GM18519 (cell line): ENCODE results near the gene THAP6.
"Not testable (repeated sequence)": the region's sequence is repeated elsewhere in the genome, so short reads cannot be mapped to it uniquely, and the experiment has no call there.

Experiments
- ATAC-seq: cut with Tn5 transposase; IDR thresholded peaks from one replicate; pipeline ENCODE4 v1.9.1; 2021; ENCODE audit warnings: mild to moderate bottlenecking, moderate library complexity; ENCODE audit not compliant: unreplicated experiment, low FRiP score

THAP6 gene

GRCh38 chr4:75514131-75514948, at the start of gene THAP6, which contains the start of gene RCHY1:
Gene THAP6 (plus strand): TSS chr4:75514473. CDS start chr4:75515453, 980 bp downstream.
Gene RCHY1 (minus strand): TSS chr4:75514403. CDS start chr4:75514286, 117 bp downstream.
- peak; percentile 83 for ATAC-seq

GRCh38 chr4:75469896-75470295, 44.4 kb upstream of the THAP6 start:
- no peak for ATAC-seq

GRCh38 chr4:75470738-75471137, 43.5 kb upstream of the THAP6 start:
- no peak for ATAC-seq

GRCh38 chr4:75477201-75477600, 37.1 kb upstream of the THAP6 start:
- no peak for ATAC-seq

- no peak for ATAC-seq
Observed at GRCh38 chr4:75484190-75484589, 30.1 kb upstream of the THAP6 start.

GRCh38 chr4:75490155-75490554, 24.1 kb upstream of the THAP6 start:
- no peak for ATAC-seq

GRCh38 chr4:75494563-75494962, 19.7 kb upstream of the THAP6 start:
- ATAC-seq = no peak

GRCh38 chr4:75495476-75495875, 18.8 kb upstream of the THAP6 start:
- no peak for ATAC-seq

GRCh38 chr4:75496406-75496805, 17.9 kb upstream of the THAP6 start:
- no peak for ATAC-seq

GRCh38 chr4:75497133-75497532, 17.1 kb upstream of the THAP6 start:
- ATAC-seq = no peak

GRCh38 chr4:75498041-75498440, 16.2 kb upstream of the THAP6 start:
- no peak for ATAC-seq

- ATAC-seq = no peak
Observed at GRCh38 chr4:75499900-75500299, 14.4 kb upstream of the THAP6 start.

GRCh38 chr4:75502671-75503070, 11.6 kb upstream of the THAP6 start:
- ATAC-seq = no peak

- no peak for ATAC-seq
Observed at GRCh38 chr4:75505630-75506029, 8.6 kb upstream of the THAP6 start.

- not testable (repeated sequence) for ATAC-seq
Observed at GRCh38 chr4:75509592-75509991, 4.7 kb upstream of the THAP6 start.

GRCh38 chr4:75511841-75512240, 2.4 kb upstream of the THAP6 start:
- no peak for ATAC-seq

GRCh38 chr4:75512386-75513211, 1.7 kb upstream of the THAP6 start:
- no peak for ATAC-seq

GRCh38 chr4:75513526-75514130, 645 bp upstream of the THAP6 start:
- no peak for ATAC-seq

GRCh38 chr4:75514949-75515612, 808 bp downstream of the THAP6 start:
- peak; percentile 0 for ATAC-seq

- ATAC-seq = no peak
Observed at GRCh38 chr4:75516144-75516543, 1.9 kb downstream of the THAP6 start.

GRCh38 chr4:75519452-75519851, 5.2 kb downstream of the THAP6 start:
- not testable (repeated sequence) for ATAC-seq
